Uterus (tissue), 4 donors: ENCODE results near the gene CPM. TPM values are rescaled to one million over a fixed set of nuclear protein-coding genes. Genes with fewer than 3 reads are reported as not detected.

Source experiments
- DNase-seq, 2 donors: peaks; one replicate each; pipeline ENCODE4 v3.0.0-alpha.2; 2019 to 2020
- H3K27ac ChIP-seq, 2 donors: fragments of 200-600 bp; sonication (generic); 1 replicate in 1 of 2; 2 replicates in 1 of 2; pipeline ENCODE4 v1.5.1; 2016 to 2018
- H3K27me3 ChIP-seq, 2 donors: fragments of 200-600 bp; sonication (generic); one replicate each; pipeline ENCODE4 v1.5.1; 2018 to 2019; ENCODE audit warnings: control low read depth in 1 of 2
- H3K36me3 ChIP-seq, 2 donors: fragments of 200-600 bp; sonication (generic); one replicate each; pipeline ENCODE4 v1.5.1; 2019; ENCODE audit warnings: control low read depth in 1 of 2
- H3K4me1 ChIP-seq, 2 donors: fragments of 200-600 bp; sonication (generic); one replicate each; pipeline ENCODE4 v1.5.1; 2018 to 2019; ENCODE audit warnings: control low read depth in 1 of 2
- H3K4me3 ChIP-seq, 2 donors: fragments of 200-600 bp; sonication (generic); 1 replicate in 1 of 2; 2 replicates in 1 of 2; pipeline ENCODE4 v1.5.1; 2018 to 2019; ENCODE audit warnings: mild to moderate bottlenecking in 1 of 2
- H3K9me3 ChIP-seq, 2 donors: fragments of 200-600 bp; sonication (generic); one replicate each; pipeline ENCODE4 v1.5.1; 2019; ENCODE audit warnings: control low read depth in 1 of 2
- CTCF ChIP-seq, 4 experiments: fragments of 200-600 bp in 2 of 4; fragments of 450-650 bp in 2 of 4; sonication (generic) in 2 of 4; IDR thresholded peaks; one replicate each; pipeline ENCODE4 v1.5.1; 2016 to 2019; ENCODE audit warnings: antibody characterized with exemption in 4 of 4, mild to moderate bottlenecking in 2 of 4, moderate library complexity in 1 of 4
- POLR2A ChIP-seq, 2 donors: fragments of 450-650 bp; IDR thresholded peaks; one replicate each; pipeline ENCODE4 v1.6.1; 2016; ENCODE audit warnings: antibody characterized with exemption in 2 of 2, mild to moderate bottlenecking in 1 of 2, moderate library complexity in 1 of 2
- intact Hi-C: fragments of 100-400 bp; cut with DNase I; formaldehyde crosslinking; loops from one replicate; pipeline ENCODE4 v1.15.1; 2023; ENCODE audit warnings: low total_unique reads
- total RNA-seq, 4 donors: library from RNA; depleted of rRNA in 3 of 4; stranded (reverse); fragments of >200 nt in 3 of 4; gene quantifications; one replicate each; pipeline versions ENCODE4 v1.1.0 to v1.2.4, GENCODE V29; 2014 to 2023
- donor health status: DM: yes; HTN: yes; CAD: no.

Gene CPM
- total RNA-seq, 4 donors from 2014 or later: 4.4 to 20.0 (median 10.7) TPM

- DNase-seq: no peak
- TF ChIP-seq POLR2A (IDR thresholded peaks at IDR 0.05) (no peak), CTCF (IDR thresholded peaks at IDR 0.05) (no peak)
- Histone ChIP-seq H3K27ac (no peak overlapping the region), H3K27me3 (no peaks in the 10 kb centered on the region), H3K36me3 (no peaks in the 10 kb centered on the region), H3K9me3 (no peaks in the 10 kb centered on the region), H3K4me3 (no peak overlapping the region), H3K4me1 (no peaks in the 10 kb centered on the region)
- intact Hi-C loops: no loop called here
Measured at GRCh38 chr12:68911197-68911718, 21.7 kb downstream of the CPM start.

- Histone ChIP-seq H3K36me3 (no peaks in the 10 kb centered on the region), H3K27ac (no peak overlapping the region), H3K27me3 (no peaks in the 10 kb centered on the region), H3K4me1 (no peaks in the 10 kb centered on the region), H3K4me3 (no peak overlapping the region), H3K9me3 (no peaks in the 10 kb centered on the region)
- no peak for TF ChIP-seq CTCF (IDR thresholded peaks at IDR 0.05)
- no peak for TF ChIP-seq POLR2A (IDR thresholded peaks at IDR 0.05)
- no peak for DNase-seq
- intact Hi-C loops: no loop called here
Measured at GRCh38 chr12:68910128-68910527, 22.8 kb downstream of the CPM start.

GRCh38 chr12:68908076-68908475 lies 24.9 kb downstream of the CPM start:
- H3K4me3 ChIP-seq: no peak overlapping the region
- H3K27ac ChIP-seq: no peak overlapping the region
- intact Hi-C loops: no loop called here
- DNase-seq: no peak
- no peaks in the 10 kb centered on the region for H3K9me3 ChIP-seq
- H3K4me1 ChIP-seq: no peaks in the 10 kb centered on the region
- no peak for TF ChIP-seq POLR2A (IDR thresholded peaks at IDR 0.05)
- no peak for TF ChIP-seq CTCF (IDR thresholded peaks at IDR 0.05)
- no peaks in the 10 kb centered on the region for H3K36me3 ChIP-seq
- no peaks in the 10 kb centered on the region for H3K27me3 ChIP-seq

GRCh38 chr12:68905733-68906132 lies 27.2 kb downstream of the CPM start:
- intact Hi-C loops: no loop called here

More at GRCh38 chr12:68905733-68906132, 27.2 kb downstream of the CPM start:
- no peaks in the 10 kb centered on the region for H3K9me3 ChIP-seq
- no peaks in the 10 kb centered on the region for H3K4me1 ChIP-seq
- H3K36me3 ChIP-seq: no peaks in the 10 kb centered on the region
- H3K27ac ChIP-seq: no peak overlapping the region
- DNase-seq: no peak
- no peak overlapping the region for H3K4me3 ChIP-seq
- no peak for TF ChIP-seq POLR2A (IDR thresholded peaks at IDR 0.05)
- TF ChIP-seq CTCF (IDR thresholded peaks at IDR 0.05): no peak
- H3K27me3 ChIP-seq: no peaks in the 10 kb centered on the region
